ENCODE results near the gene ITPR2.
"Not testable (repeated sequence)": the region's sequence is repeated elsewhere in the genome, so short reads cannot be mapped to it uniquely, and the experiment has no call there.

Gene ITPR2

GRCh38 chr12:26654623-26655022 is 178.4 kb downstream of the ITPR2 start:
- DNase-seq, result no peak

GRCh38 chr12:26651566-26652188 is 181.3 kb downstream of the ITPR2 start:
- DNase-seq, result peak; percentile 86

DNA sequence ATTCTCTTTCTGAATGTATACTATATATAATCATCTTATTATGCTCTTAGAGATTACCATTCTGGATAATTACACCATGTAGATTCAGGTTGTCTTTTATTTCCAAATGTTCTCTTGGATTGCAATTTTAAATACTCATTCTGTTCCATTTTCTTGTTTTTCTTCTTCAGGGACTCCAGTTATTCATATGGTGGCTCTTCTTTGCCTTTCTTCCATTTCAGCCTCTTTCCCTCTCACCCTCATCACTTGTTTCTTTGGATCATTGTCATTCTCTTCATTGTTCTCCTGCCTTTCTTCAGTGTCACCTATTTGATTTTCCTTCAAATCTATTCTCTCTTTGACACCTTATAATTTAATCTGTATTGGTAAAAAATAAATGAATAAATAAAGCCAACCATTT is 182.0 kb downstream of the ITPR2 start:
- no peak for DNase-seq

- DNase-seq, result no peak
Measured at GRCh38 chr12:26648999-26649398, 184.0 kb downstream of the ITPR2 start.

DNA sequence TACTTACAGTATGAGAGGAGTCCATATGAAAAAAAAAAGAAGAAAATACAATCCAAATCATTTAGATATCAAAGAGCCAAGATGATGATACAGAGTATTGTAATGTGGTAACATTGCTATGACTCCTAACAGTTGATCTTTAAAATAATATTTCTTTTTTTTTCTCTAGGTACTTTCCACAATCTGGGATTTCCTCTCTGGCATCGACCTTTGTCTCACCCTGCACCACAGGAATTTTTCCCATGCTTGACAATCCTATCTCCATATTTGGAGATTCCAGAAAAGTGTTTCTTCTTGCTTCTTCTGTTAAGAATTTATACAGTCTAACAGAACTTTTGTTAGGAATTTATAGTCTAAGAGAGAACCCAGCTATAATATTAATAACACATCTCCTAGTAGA is 184.4 kb downstream of the ITPR2 start:
- no peak for DNase-seq

DNA sequence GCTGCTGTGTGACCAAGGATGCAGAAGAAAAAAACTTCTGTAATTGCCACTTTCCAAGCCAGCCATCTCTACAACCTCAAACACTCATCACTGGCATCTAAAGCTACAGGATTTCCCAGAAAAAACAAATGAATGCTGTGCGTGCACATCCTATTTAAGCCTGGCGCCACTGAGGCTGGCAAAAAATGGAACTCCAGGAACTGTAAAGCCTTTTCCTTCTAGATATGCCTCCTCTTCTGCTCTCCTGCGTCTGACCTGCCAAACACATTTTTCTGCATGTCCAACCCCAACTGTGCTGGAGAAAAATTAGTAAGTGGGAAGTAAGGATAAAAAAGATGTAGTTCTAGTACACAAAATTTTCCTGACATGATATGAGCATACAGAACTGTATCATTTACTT is 184.9 kb downstream of the ITPR2 start:
- no peak for DNase-seq

GRCh38 chr12:26647088-26647487 is 185.9 kb downstream of the ITPR2 start:
- no peak for DNase-seq

- DNase-seq, result no peak
Measured at GRCh38 chr12:26646571-26646970, 186.4 kb downstream of the ITPR2 start.

DNA sequence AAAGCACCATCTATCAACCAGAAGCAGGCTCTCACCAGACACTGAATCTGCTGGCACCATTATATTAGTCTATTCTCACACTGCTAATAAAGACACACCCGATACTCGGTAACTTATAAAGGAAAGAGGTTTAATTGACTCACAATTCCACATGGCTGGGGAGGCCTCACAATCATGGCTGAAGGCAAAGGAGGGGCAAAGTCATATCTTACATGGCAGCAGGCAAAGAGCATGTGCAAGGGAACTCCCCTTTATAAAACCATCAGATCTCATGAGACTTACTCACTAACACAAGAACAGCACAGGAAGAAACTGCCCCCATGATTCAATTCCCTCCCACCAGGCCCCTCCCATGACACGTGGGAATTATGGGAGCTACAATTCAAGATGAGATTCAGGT is 188.6 kb downstream of the ITPR2 start:
- DNase-seq, result not testable (repeated sequence)

GRCh38 chr12:26643532-26644315 is 189.3 kb downstream of the ITPR2 start:
- no peak for DNase-seq

GRCh38 chr12:26642361-26642760 is 190.6 kb downstream of the ITPR2 start:
- DNase-seq, result no peak

DNA sequence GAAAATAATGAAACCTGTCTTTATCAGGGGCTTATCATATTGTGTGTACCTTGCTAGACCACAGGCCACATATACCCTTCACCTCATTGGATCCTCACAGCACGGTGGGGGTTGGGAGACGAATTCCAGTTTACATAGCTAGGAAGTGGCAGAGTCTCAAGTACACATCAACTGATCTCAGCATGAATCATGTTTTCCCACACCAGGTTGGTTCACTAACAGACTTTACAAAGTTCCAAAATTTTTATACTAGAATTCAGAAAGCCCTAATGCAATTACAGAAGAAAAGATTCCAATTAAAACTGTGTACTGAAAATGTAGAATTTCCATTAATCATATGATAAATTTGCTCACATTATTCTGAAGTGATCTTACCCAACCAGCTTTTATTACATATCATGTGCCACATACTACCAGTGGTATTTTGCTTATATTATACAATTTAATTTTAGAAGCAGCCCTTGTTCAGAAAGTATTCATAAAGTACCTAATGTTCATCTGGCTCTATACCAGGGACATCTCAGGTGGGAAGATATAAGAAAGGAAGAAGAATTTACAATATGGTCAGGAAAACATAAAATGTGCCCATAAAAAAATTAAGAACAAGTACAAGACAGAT is 196.2 kb downstream of the ITPR2 start:
- DNase-seq, result no peak

DNA sequence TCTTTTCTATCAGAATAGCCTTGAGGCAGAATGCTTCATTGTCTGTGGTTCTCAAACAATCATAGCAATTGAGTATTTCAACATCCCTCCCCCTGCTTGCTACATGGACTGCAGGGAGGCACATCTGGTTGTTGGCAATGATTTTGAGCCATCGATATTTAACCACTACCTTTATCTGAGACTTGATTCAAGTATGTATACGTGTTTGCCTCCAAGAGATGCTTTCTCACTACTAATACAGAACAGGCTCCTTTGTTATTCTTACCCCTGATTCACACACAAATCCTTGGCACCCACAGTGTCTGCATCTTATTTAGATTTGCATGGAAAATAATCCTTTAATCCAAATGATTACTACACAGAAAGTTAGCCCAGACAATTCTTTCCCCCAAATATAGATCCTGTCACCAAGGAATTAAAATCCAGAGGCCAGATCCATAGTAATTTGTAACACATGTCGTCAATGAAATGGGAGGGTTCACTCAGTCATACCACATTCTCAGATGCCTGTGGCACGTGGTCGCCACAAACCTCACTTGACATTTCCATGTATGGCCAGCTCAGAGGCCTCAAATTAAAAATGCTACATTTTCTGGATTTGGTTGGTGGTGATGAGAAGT is 199.3 kb downstream of the ITPR2 start:
- no peak for DNase-seq

DNA sequence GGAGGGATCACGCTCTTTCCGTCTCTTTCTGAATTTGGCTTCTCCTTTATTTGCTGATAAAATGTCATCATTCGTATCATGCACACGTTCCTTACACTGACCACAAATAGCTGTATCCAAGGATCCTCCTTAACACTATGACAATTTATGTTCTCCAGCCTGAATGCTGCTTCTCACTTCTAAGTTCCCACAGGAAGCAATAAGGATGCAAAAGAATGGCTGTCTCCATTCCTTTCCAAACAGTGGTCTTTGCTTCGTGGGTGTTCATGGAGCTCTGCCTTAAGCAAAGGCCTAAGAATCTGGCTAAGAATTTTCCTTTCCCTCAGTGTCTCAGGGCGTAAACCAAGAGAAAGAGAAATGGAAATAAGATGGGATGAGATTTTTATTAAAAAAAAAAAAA is 200.2 kb downstream of the ITPR2 start:
- DNase-seq, result no peak

DNA sequence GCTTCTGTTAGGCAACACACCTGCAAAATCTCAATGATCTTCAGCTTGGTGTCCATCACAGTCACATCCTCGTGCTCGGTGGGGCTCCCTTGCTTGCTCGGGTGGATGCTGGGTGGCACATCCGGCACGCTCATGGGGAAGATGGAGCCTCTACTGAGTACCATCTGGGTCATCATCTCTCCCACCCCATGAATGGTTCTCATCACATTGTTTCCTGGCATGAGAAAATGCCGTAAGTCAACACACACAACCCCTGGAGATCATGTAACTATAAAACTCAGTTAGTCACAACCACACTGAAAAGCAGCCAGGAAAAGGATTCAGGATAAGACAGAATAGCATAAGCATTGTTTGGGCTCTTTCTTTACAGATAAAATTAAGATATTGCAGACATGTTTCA is 201.1 kb downstream of the ITPR2 start:
- no peak for DNase-seq

- no peak for DNase-seq
Measured at GRCh38 chr12:26630546-26631027, 202.4 kb downstream of the ITPR2 start.

GRCh38 chr12:26629864-26630263 is 203.1 kb downstream of the ITPR2 start:
- DNase-seq, result no peak

GRCh38 chr12:26628234-26628633 is 204.8 kb downstream of the ITPR2 start:
- no peak for DNase-seq

GRCh38 chr12:26627335-26627734 is 205.7 kb downstream of the ITPR2 start:
- no peak for DNase-seq

DNA sequence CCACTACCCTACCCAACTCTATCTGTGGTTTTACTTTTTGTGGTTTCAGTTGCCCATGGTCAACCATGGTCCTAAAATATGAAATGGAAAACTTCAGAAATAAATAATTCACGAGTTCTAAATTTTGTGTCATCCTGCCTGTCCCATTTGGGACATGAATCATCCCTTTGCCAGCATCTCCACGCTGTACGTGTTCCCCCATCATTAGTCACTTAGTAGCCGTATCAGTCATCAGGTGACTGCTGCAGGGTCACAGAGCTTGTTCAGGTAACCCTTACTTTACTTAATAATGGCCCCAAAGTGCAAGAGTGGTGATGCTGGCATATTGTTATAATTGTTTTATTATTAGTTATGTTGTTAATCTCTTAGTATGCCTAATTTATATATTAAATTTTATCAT is 209.9 kb downstream of the ITPR2 start:
- DNase-seq, result no peak

GRCh38 chr12:26622601-26623000 is 210.4 kb downstream of the ITPR2 start:
- DNase-seq, result no peak

- DNase-seq, result peak; percentile 76
Measured at GRCh38 chr12:26621932-26622331, 211.1 kb downstream of the ITPR2 start.

DNA sequence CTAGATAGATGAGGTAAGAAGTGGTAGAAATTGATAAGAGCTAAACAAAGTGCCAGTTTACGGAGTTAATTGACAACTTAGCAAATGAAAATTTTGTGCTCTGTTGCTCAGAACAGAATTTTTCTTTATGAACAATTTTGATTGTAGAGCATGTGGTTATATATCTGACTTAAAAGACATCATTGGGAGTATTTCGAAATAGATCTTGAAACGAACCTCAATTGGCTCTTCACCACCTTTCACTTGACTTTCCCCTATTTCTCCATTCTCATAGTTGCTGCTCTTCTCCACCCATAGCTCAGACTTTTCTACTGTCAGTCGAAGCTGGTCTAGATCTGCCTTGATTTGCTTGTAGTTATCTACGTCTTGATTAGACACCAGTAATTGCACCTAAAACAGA is 212.1 kb downstream of the ITPR2 start:
- DNase-seq, result no peak

DNA sequence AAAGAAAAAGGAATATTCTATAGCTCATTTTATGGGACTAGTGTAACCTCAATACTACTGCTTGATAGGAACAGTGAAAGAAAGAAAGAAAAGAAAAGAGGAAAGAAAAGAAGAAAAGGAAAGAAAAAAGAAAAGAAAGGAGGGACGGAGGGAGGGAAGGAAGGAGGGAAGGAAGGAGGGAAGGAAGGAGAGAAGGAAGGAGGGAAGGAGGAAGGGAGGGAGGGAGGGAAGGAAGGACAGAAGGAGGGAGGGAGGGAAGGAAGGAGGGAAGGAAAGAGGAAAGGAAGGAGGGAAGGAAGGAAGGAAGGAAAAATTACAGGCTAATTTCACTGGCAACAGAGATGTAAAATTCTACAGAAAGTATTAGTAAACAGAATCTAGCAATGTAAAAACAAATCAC is 215.5 kb downstream of the ITPR2 start:
- no peak for DNase-seq
